H9 (cell line): ENCODE results near the gene CEP41. TPM values are rescaled to one million over a fixed set of nuclear protein-coding genes. Genes with fewer than 3 reads are reported as not detected.

Experiments used
- DNase-seq: peaks from one replicate; pipeline ENCODE4 v3.0.0-alpha.2; 2017
- H2AFZ ChIP-seq: one replicate; pipeline ENCODE4 v1.6.1; 2013; ENCODE audit warnings: mild to moderate bottlenecking, low read length, control low read depth, moderate library complexity
- H2AK5ac ChIP-seq: 2 replicates; pipeline ENCODE4 v1.6.1; 2013; ENCODE audit warnings: low read length, control low read depth, mixed read lengths; ENCODE audit not compliant: insufficient read length
- H2BK120ac ChIP-seq: one replicate; pipeline ENCODE4 v1.6.1; 2013; ENCODE audit warnings: low read depth, mild to moderate bottlenecking, low read length, control low read depth, inconsistent platforms; ENCODE audit not compliant: poor library complexity, severe bottlenecking
- H2BK12ac ChIP-seq: 2 replicates; pipeline ENCODE4 v1.6.1; 2013; ENCODE audit warnings: low read length, control low read depth, mixed read lengths, low read depth; ENCODE audit not compliant: insufficient read length
- H2BK15ac ChIP-seq: 2 replicates; pipeline ENCODE4 v1.6.1; 2013; ENCODE audit warnings: low read depth, low read length, control low read depth
- H2BK20ac ChIP-seq: one replicate; pipeline ENCODE4 v1.6.1; 2013; ENCODE audit warnings: low read depth, mild to moderate bottlenecking, low read length, control low read depth, inconsistent platforms; ENCODE audit not compliant: poor library complexity, severe bottlenecking
- H2BK5ac ChIP-seq: 2 replicates; pipeline ENCODE4 v1.6.1; 2013; ENCODE audit warnings: low read length, control low read depth, mixed read lengths; ENCODE audit not compliant: insufficient read length
- H3K14ac ChIP-seq: 2 replicates; pipeline ENCODE4 v1.6.1; 2013; ENCODE audit warnings: low read length, control low read depth; ENCODE audit not compliant: insufficient read depth
- H3K18ac ChIP-seq: 2 replicates; pipeline ENCODE4 v1.6.1; 2013; ENCODE audit warnings: low read depth, mild to moderate bottlenecking, mixed read lengths, low read length, control low read depth; ENCODE audit not compliant: insufficient read length
- H3K23ac ChIP-seq: 2 replicates; pipeline ENCODE4 v1.6.1; 2013; ENCODE audit warnings: low read length, control low read depth, mixed read lengths, low read depth; ENCODE audit not compliant: insufficient read length
- H3K23me2 ChIP-seq: 2 replicates; pipeline ENCODE4 v1.6.1; 2013; ENCODE audit warnings: low read depth, mild to moderate bottlenecking, mixed read lengths, low read length, control low read depth; ENCODE audit not compliant: insufficient read length, poor library complexity, severe bottlenecking
- H3K27ac ChIP-seq: 2 replicates; pipeline ENCODE4 v1.5.1; 2013; ENCODE audit warnings: low read length, control low read depth, mixed read lengths, low read depth; ENCODE audit not compliant: insufficient read length
- H3K27me3 ChIP-seq: 2 replicates; pipeline ENCODE4 v1.6.1; 2013; ENCODE audit warnings: low read length, control low read depth, inconsistent platforms; ENCODE audit not compliant: insufficient read depth
- H3K4ac ChIP-seq: 2 replicates; pipeline ENCODE4 v1.6.1; 2013; ENCODE audit warnings: low read depth, mild to moderate bottlenecking, control low read depth, inconsistent platforms, low read length, moderate library complexity
- H3K4me1 ChIP-seq: 2 replicates; pipeline ENCODE4 v1.6.1; 2013; ENCODE audit warnings: low read length, control low read depth, inconsistent platforms; ENCODE audit not compliant: insufficient read depth
- H3K4me2 ChIP-seq: 2 replicates; pipeline ENCODE4 v1.6.1; 2013; ENCODE audit warnings: low read length, control low read depth, mixed read lengths; ENCODE audit not compliant: insufficient read length, insufficient read depth
- H3K56ac ChIP-seq: 2 replicates; pipeline ENCODE4 v1.6.1; 2013; ENCODE audit warnings: low read depth, mild to moderate bottlenecking, mixed read lengths, low read length, control low read depth; ENCODE audit not compliant: insufficient read length
- H3K79me1 ChIP-seq: 2 replicates; pipeline ENCODE4 v1.6.1; 2013; ENCODE audit warnings: low read depth, mild to moderate bottlenecking, moderate library complexity, low read length, control low read depth, inconsistent platforms; ENCODE audit not compliant: insufficient read depth, poor library complexity, severe bottlenecking
- H3K79me2 ChIP-seq: 2 replicates; pipeline ENCODE4 v1.6.1; 2013; ENCODE audit warnings: low read length, control low read depth, inconsistent platforms; ENCODE audit not compliant: insufficient read depth
- H3K9ac ChIP-seq: 2 replicates; pipeline ENCODE4 v1.6.1; 2013; ENCODE audit warnings: low read length, control low read depth, mixed read lengths; ENCODE audit not compliant: insufficient read length; ENCODE audit errors: extremely low read depth
- H3K9me3 ChIP-seq: one replicate; pipeline ENCODE4 v1.6.1; 2013; ENCODE audit warnings: low read depth, low read length, inconsistent platforms; ENCODE audit not compliant: control insufficient read depth
- H3T11ph ChIP-seq: one replicate; pipeline ENCODE4 v1.6.1; 2013; ENCODE audit warnings: mild to moderate bottlenecking, low read length, control low read depth, inconsistent platforms
- H4K20me1 ChIP-seq: one replicate; pipeline ENCODE4 v1.6.1; 2013; ENCODE audit not compliant: control insufficient read depth, insufficient read length, insufficient read depth
- H4K5ac ChIP-seq: 2 replicates; pipeline ENCODE4 v1.6.1; 2013; ENCODE audit warnings: low read depth, mild to moderate bottlenecking, mixed read lengths, low read length, control low read depth; ENCODE audit not compliant: insufficient read length
- H4K8ac ChIP-seq: replicated peaks from 2 replicates; pipeline ENCODE4 v1.6.1; 2013; ENCODE audit warnings: low read length, control low read depth, mixed read lengths, low read depth; ENCODE audit not compliant: insufficient read length
- H4K91ac ChIP-seq: 2 replicates; pipeline ENCODE4 v1.6.1; 2013; ENCODE audit warnings: low read depth, mild to moderate bottlenecking, moderate library complexity, mixed read lengths, low read length, control low read depth; ENCODE audit not compliant: insufficient read length
- H3K27ac Mint-ChIP-seq, 3 experiments: 2 replicates in 2 of 3; 3 replicates in 1 of 3; pipeline ENCODE4 v1.8.0; 2020 to 2021; ENCODE audit warnings: mixed read lengths in 3 of 3, mild to moderate bottlenecking in 1 of 3, moderate library complexity in 1 of 3
- H3K27me3 Mint-ChIP-seq: 2 replicates; pipeline ENCODE4 v1.8.0; 2021; ENCODE audit warnings: low read depth, mild to moderate bottlenecking, moderate library complexity, mixed read lengths
- H3K36me3 Mint-ChIP-seq, 3 experiments: 2 replicates in 2 of 3; 3 replicates in 1 of 3; pipeline ENCODE4 v1.8.0; 2020 to 2021; ENCODE audit warnings: low read depth in 3 of 3, mixed read lengths in 3 of 3; ENCODE audit not compliant: insufficient read depth in 1 of 3
- H3K4me1 Mint-ChIP-seq, 2 experiments: 2 replicates each; pipeline ENCODE4 v1.8.0; 2020; ENCODE audit warnings: mixed read lengths in 2 of 2
- H3K4me3 Mint-ChIP-seq, 2 experiments: 2 replicates in 1 of 2; 3 replicates in 1 of 2; pipeline ENCODE4 v1.8.0; 2020 to 2021; ENCODE audit warnings: mild to moderate bottlenecking in 2 of 2, mixed read lengths in 2 of 2, moderate library complexity in 1 of 2
- H3K9me3 Mint-ChIP-seq, 2 experiments: 2 replicates in 1 of 2; 3 replicates in 1 of 2; pipeline ENCODE4 v1.8.0; 2020; ENCODE audit warnings: mild to moderate bottlenecking in 2 of 2, mixed read lengths in 2 of 2, moderate library complexity in 1 of 2
- CTCF ChIP-seq: fragments of 200-600 bp; sonication (generic); conservative IDR thresholded peaks from 3 replicates; pipeline ENCODE4 v1.8.0; 2021; ENCODE audit warnings: antibody characterized with exemption, mild to moderate bottlenecking
- WGBS: extraction: QIAGEN DNeasy Blood & Tissue Kit; methylation state at CpG from one replicate; pipeline ENCODE4 v1.1.7; 2013; ENCODE audit warnings: missing lambda C conversion rate, low lambda C conversion rate, mixed read lengths; ENCODE audit not compliant: insufficient read length; ENCODE audit errors: extremely low coverage; 5-methylcytosine and 5-hydroxymethylcytosine counted together
- total RNA-seq: library from RNA; stranded (reverse); gene quantifications from 2 replicates; pipeline ENCODE4 v1.2.1, GENCODE V29; 2021

CEP41 gene
- total RNA-seq, 1 experiment from 2014 or later: 9.7 TPM

- H4K8ac ChIP-seq: no peak overlapping the region
- H3K79me2 ChIP-seq: no peaks in the 10 kb centered on the region
- H3K56ac ChIP-seq: no peak overlapping the region
- H3K14ac ChIP-seq: no peak overlapping the region
- TF ChIP-seq CTCF: no peak
- Mint-ChIP-seq H3K9me3 (peaks cover 2 to 6% of the 10 kb centered on the region in 2 experiments), H3K27me3 (no peaks in the 10 kb centered on the region), H3K4me1 (peaks cover 16 to 23% of the 10 kb centered on the region in 2 experiments), H3K27ac (no peak overlapping the region), H3K36me3 (peaks cover 0 to 3% (median 2%) of the 10 kb centered on the region in 3 experiments; a peak in 2 of 7 replicates), H3K4me3 (no peak overlapping the region)
- H2BK20ac ChIP-seq: no peak overlapping the region
- no peak overlapping the region for H2BK15ac ChIP-seq
- H3K27ac ChIP-seq: no peak overlapping the region
- H2BK5ac ChIP-seq: no peak overlapping the region
- H3K9me3 ChIP-seq: no peaks in the 10 kb centered on the region
- DNase-seq: no peak
- H2AK5ac ChIP-seq: no peak overlapping the region
- peaks cover 4% of the 10 kb centered on the region for H3K4me1 ChIP-seq
- H3K23ac ChIP-seq: no peak overlapping the region
- H3K27me3 ChIP-seq: no peaks in the 10 kb centered on the region
- H2AFZ ChIP-seq: no peak overlapping the region
- no peaks in the 10 kb centered on the region for H3K79me1 ChIP-seq
- no peak overlapping the region for H4K91ac ChIP-seq
- peaks cover 5% of the 10 kb centered on the region for H3K23me2 ChIP-seq
- no peak overlapping the region for H3K18ac ChIP-seq
- H2BK120ac ChIP-seq: no peak overlapping the region
- H3T11ph ChIP-seq: no peak overlapping the region
- no peak overlapping the region for H3K9ac ChIP-seq
- H2BK12ac ChIP-seq: no peak overlapping the region
- no peak overlapping the region for H4K5ac ChIP-seq
- no peak overlapping the region for H3K4me2 ChIP-seq
- WGBS: no CpG with 5 or more reads among the region's 7 CpGs
- no peaks in the 10 kb centered on the region for H4K20me1 ChIP-seq
- no peak overlapping the region for H3K4ac ChIP-seq
Observed at GRCh38 chr7:130442601-130443000, 1.8 kb upstream of the CEP41 start.
